IMR-90 (cell line): ENCODE data around the gene PHF21A. TPM values are rescaled to one million over a fixed set of nuclear protein-coding genes. Genes with fewer than 3 reads are reported as not detected.

ENCODE experiments used
- ATAC-seq: fragments of 200-7000 bp; cut with Tn5 transposase; 2 replicates; pipeline ENCODE4 v1.9.1; 2020; ENCODE audit warnings: low read depth, mild to moderate bottlenecking, moderate library complexity
- BruUV-seq: library from RNA; stranded (reverse); fragments of 400-500 nt; replicated peaks from 2 replicates; lab custom pipeline; 2021; lab: Mats Ljungman, UMichigan
- CTCF ChIA-PET: fragments of 300-600 bp; formaldehyde crosslinking; extraction: SDS; loops from one replicate; lab custom pipeline; 2021; ENCODE audit warnings: antibody characterized with exemption; lab: Yijun Ruan, JAX
- POLR2A ChIA-PET: fragments of 300-600 bp; sonication (Branson Sonifier 250); formaldehyde crosslinking; loops from one replicate; lab custom pipeline; 2022; ENCODE audit warnings: antibody characterized with exemption; ENCODE audit not compliant: unreplicated experiment; lab: Charles Lee
- DNase-seq: peaks from one replicate; pipeline ENCODE4 v3.0.0; 2013
- H2AFZ ChIP-seq: replicated peaks from 2 replicates; pipeline ENCODE3; 2013; ENCODE audit warnings: low read length, mild to moderate bottlenecking; ENCODE audit not compliant: poor library complexity
- H2AK5ac ChIP-seq: 2 replicates; pipeline ENCODE4 v1.6.1; 2013; ENCODE audit warnings: low read depth, low read length, inconsistent platforms
- H2AK9ac ChIP-seq: replicated peaks from 2 replicates; pipeline ENCODE3; 2013; ENCODE audit warnings: mild to moderate bottlenecking, low read depth, low read length, moderate library complexity; ENCODE audit not compliant: poor library complexity
- H2BK120ac ChIP-seq: 2 replicates; pipeline ENCODE4 v1.6.1; 2013; ENCODE audit warnings: low read depth, low read length, inconsistent platforms
- H2BK15ac ChIP-seq: 3 replicates; pipeline ENCODE4 v1.6.1; 2013; ENCODE audit warnings: low read depth, low read length, inconsistent platforms
- H2BK20ac ChIP-seq: 2 replicates; pipeline ENCODE4 v1.6.1; 2013; ENCODE audit warnings: low read depth, mild to moderate bottlenecking, inconsistent platforms, low read length, moderate library complexity
- H2BK5ac ChIP-seq: 2 replicates; pipeline ENCODE4 v1.6.1; 2013; ENCODE audit warnings: mild to moderate bottlenecking, low read depth, low read length, inconsistent platforms; ENCODE audit not compliant: poor library complexity, severe bottlenecking
- H3K14ac ChIP-seq: replicated peaks from 2 replicates; pipeline ENCODE4 v1.6.1; 2013; ENCODE audit warnings: low read depth, low read length, inconsistent platforms
- H3K18ac ChIP-seq: 2 replicates; pipeline ENCODE4 v1.6.1; 2013; ENCODE audit warnings: low read depth, low read length, control low read depth
- H3K23ac ChIP-seq: 2 replicates; pipeline ENCODE4 v1.6.1; 2013; ENCODE audit warnings: low read depth, low read length, inconsistent platforms
- H3K27ac ChIP-seq: 2 replicates; pipeline ENCODE4 v1.5.1; 2013; ENCODE audit warnings: mild to moderate bottlenecking, control low read depth, low read length; ENCODE audit not compliant: insufficient read depth
- H3K27me3 ChIP-seq: 2 replicates; pipeline ENCODE4 v1.6.1; 2013; ENCODE audit warnings: low read length; ENCODE audit not compliant: control insufficient read depth, insufficient read depth
- H3K36me3 ChIP-seq: 2 replicates; pipeline ENCODE4 v1.6.1; 2013; ENCODE audit warnings: low read length, mixed read lengths; ENCODE audit not compliant: control insufficient read depth, insufficient read depth
- H3K4ac ChIP-seq: 2 replicates; pipeline ENCODE4 v1.6.1; 2013; ENCODE audit warnings: low read depth, low read length, inconsistent platforms
- H3K4me1 ChIP-seq: 2 replicates; pipeline ENCODE4 v1.6.1; 2013; ENCODE audit warnings: low read length, mixed read lengths; ENCODE audit not compliant: control insufficient read depth, insufficient read depth
- H3K4me2 ChIP-seq: 2 replicates; pipeline ENCODE4 v1.6.1; 2013; ENCODE audit warnings: low read depth, mild to moderate bottlenecking, control low read depth, low read length, moderate library complexity
- H3K4me3 ChIP-seq: 2 replicates; pipeline ENCODE4 v1.5.1; 2013; ENCODE audit warnings: low read depth, mild to moderate bottlenecking, control low read depth, low read length, moderate library complexity; ENCODE audit not compliant: insufficient read depth
- H3K56ac ChIP-seq: 2 replicates; pipeline ENCODE4 v1.6.1; 2013; ENCODE audit warnings: low read length, inconsistent platforms; ENCODE audit not compliant: insufficient read depth; ENCODE audit errors: extremely low read depth
- H3K79me1 ChIP-seq, 2 experiments: 2 replicates each; pipeline ENCODE4 v1.6.1; 2013; ENCODE audit warnings: low read length in 2 of 2, inconsistent platforms in 1 of 2, low read depth in 1 of 2
- H3K9ac ChIP-seq: 2 replicates; pipeline ENCODE4 v1.6.1; 2013; ENCODE audit warnings: low read depth, low read length, control low read depth
- H3K9me1 ChIP-seq: 2 replicates; pipeline ENCODE4 v1.6.1; 2013; ENCODE audit warnings: low read length, inconsistent platforms; ENCODE audit not compliant: insufficient read depth
- H3K9me3 ChIP-seq: 2 replicates; pipeline ENCODE4 v1.6.1; 2013; ENCODE audit warnings: low read length; ENCODE audit not compliant: control insufficient read depth, insufficient read depth
- H4K20me1 ChIP-seq: 2 replicates; pipeline ENCODE4 v1.6.1; 2013; ENCODE audit warnings: low read length, inconsistent platforms; ENCODE audit not compliant: insufficient read depth
- H4K5ac ChIP-seq: 2 replicates; pipeline ENCODE4 v1.6.1; 2013; ENCODE audit warnings: mild to moderate bottlenecking, low read depth, low read length, control low read depth
- H4K8ac ChIP-seq, 2 experiments: 2 replicates each; pipeline ENCODE4 v1.6.1; 2013; ENCODE audit warnings: low read depth in 2 of 2, low read length in 2 of 2, control low read depth in 1 of 2, inconsistent platforms in 1 of 2
- H4K91ac ChIP-seq: 2 replicates; pipeline ENCODE4 v1.6.1; 2013; ENCODE audit warnings: low read depth, low read length, inconsistent platforms; ENCODE audit not compliant: insufficient read depth
- CTCF ChIP-seq: conservative IDR thresholded peaks from 2 replicates; pipeline ENCODE4 v1.5.1; 2012; ENCODE audit warnings: mild to moderate bottlenecking, low read depth, low read length, improper control_type of control experiment
- ELK1 ChIP-seq: fragments of 150-350 bp; IDR thresholded peaks from 2 replicates; pipeline ENCODE4 v1.6.1; 2016; ENCODE audit warnings: low read depth, mild to moderate bottlenecking, low read length, moderate library complexity, borderline replicate concordance
- FOS ChIP-seq: fragments of 150-350 bp; IDR thresholded peaks from 2 replicates; pipeline ENCODE4 v1.6.1; 2016; ENCODE audit warnings: low read depth, low read length
- MAFK ChIP-seq: IDR thresholded peaks from 2 replicates; pipeline ENCODE4 v1.6.1; 2012; ENCODE audit warnings: low read depth, low read length, improper control_type of control experiment
- MAZ ChIP-seq: IDR thresholded peaks from 2 replicates; pipeline ENCODE4 v1.6.1; 2012; ENCODE audit warnings: low read depth, mild to moderate bottlenecking, low read length, improper control_type of control experiment, moderate library complexity, borderline replicate concordance
- MXI1 ChIP-seq: IDR thresholded peaks from 2 replicates; pipeline ENCODE4 v1.6.1; 2012; ENCODE audit warnings: low read depth, mild to moderate bottlenecking, low read length, moderate library complexity, borderline replicate concordance
- NFE2L2 ChIP-seq: fragments of 150-350 bp; IDR thresholded peaks from 2 replicates; pipeline ENCODE4 v1.6.1; 2016; ENCODE audit warnings: low read depth, mild to moderate bottlenecking, low read length
- POLR2A ChIP-seq: IDR thresholded peaks from 2 replicates; pipeline ENCODE4 v1.6.1; 2012; ENCODE audit warnings: mild to moderate bottlenecking, low read depth, low read length
- RFX5 ChIP-seq: IDR thresholded peaks from 2 replicates; pipeline ENCODE4 v1.8.0; 2012; ENCODE audit warnings: low read depth, mild to moderate bottlenecking, low read length, moderate library complexity
- WGBS, 2 experiments: methylation state at CpG; one replicate each; pipeline versions ENCODE4 v1.1.5 to v1.1.7; 2013; ENCODE audit warnings: missing lambda C conversion rate in 2 of 2; ENCODE audit not compliant: insufficient read length in 1 of 2; ENCODE audit errors: extremely low coverage in 2 of 2; 5-methylcytosine and 5-hydroxymethylcytosine counted together
- dilution Hi-C: fragments of 300-500 bp; cut with HindIII; formaldehyde crosslinking; loops from one replicate; pipeline ENCODE4 v1.14.3; 2018; ENCODE audit warnings: low sequenced_read_pairs; ENCODE audit not compliant: unreplicated experiment
- in situ Hi-C: fragments of 300-500 bp; cut with MboI; formaldehyde crosslinking; loops from 3 replicates; pipeline ENCODE4 v1.14.3; 2019; ENCODE audit warnings: low sequenced_read_pairs, inconsistent platforms, mixed read lengths
- intact Hi-C: fragments of 100-400 bp; cut with micrococcal nuclease; formaldehyde crosslinking; loops from 2 replicates; pipeline ENCODE4 v1.10.0; 2022
- polyA plus RNA-seq, 3 experiments: library from polyadenylated mRNA; depleted of rRNA; stranded (reverse); fragments of >200 nt; gene quantifications; 2 replicates each; pipeline ENCODE4 v1.2.3, GENCODE V29; 2012; ENCODE audit warnings: low replicate concordance in 1 of 3
- total RNA-seq: library from RNA; depleted of rRNA; stranded (reverse); fragments of >200 nt; gene quantifications from 2 replicates; pipeline ENCODE4 v1.2.3, GENCODE V29; 2012

Gene PHF21A
- total and polyA plus RNA-seq, 2 of the 4 experiments (the other 2 are of a cell fraction): 9.0 to 20.6 TPM

- no peak overlapping the region for H3K56ac ChIP-seq
- ATAC-seq (no peak), DNase-seq (no peak)
- CTCF ChIA-PET: no interaction called here
- dilution Hi-C loops (no loop called here), in situ Hi-C loops (no loop called here), intact Hi-C loops (no loop called here)
- no peak overlapping the region for H3K9ac ChIP-seq
- H2BK120ac ChIP-seq: no peak overlapping the region
- H3K36me3 ChIP-seq: no peaks in the 10 kb centered on the region
- H3K27ac ChIP-seq: no peak overlapping the region
- no CpG with 5 or more reads among the region's 1 CpG for WGBS, 2 experiments
- H3K14ac ChIP-seq: no peak overlapping the region
- no peak overlapping the region for H4K91ac ChIP-seq
- no peak overlapping the region for H2AK9ac ChIP-seq
- H2BK20ac ChIP-seq: no peak overlapping the region
- H4K8ac ChIP-seq: no peak overlapping the region
- H3K79me1 ChIP-seq: peaks cover 13 to 37% of the 10 kb centered on the region in 2 experiments
- no peak overlapping the region for H4K5ac ChIP-seq
- POLR2A ChIA-PET: no interaction called here
- no peak overlapping the region for H2AK5ac ChIP-seq
- no peak overlapping the region for H3K23ac ChIP-seq
- H2AFZ ChIP-seq: no peak overlapping the region
- BruUV-seq: no TSS peak
- no peak overlapping the region for H3K4me3 ChIP-seq
- H3K9me3 ChIP-seq: no peaks in the 10 kb centered on the region
- no peak overlapping the region for H3K4ac ChIP-seq
- no peak overlapping the region for H2BK15ac ChIP-seq
- H3K4me2 ChIP-seq: no peak overlapping the region
- H3K18ac ChIP-seq: no peak overlapping the region
- H2BK5ac ChIP-seq: no peak overlapping the region
- peaks cover 7% of the 10 kb centered on the region for H3K4me1 ChIP-seq
- 0 out of 2 replicates have a peak, but pooled peaks cover 5% of the 10 kb centered on the region for H3K9me1 ChIP-seq
- TF ChIP-seq CTCF: no peak
- TF ChIP-seq MXI1: no peak
- no peak for TF ChIP-seq MAFK
- no peak for TF ChIP-seq RFX5
- TF ChIP-seq MAZ: no peak
- TF ChIP-seq POLR2A: no peak
- TF ChIP-seq FOS: no peak
- no peak for TF ChIP-seq NFE2L2
- TF ChIP-seq ELK1: no peak
- peaks cover 10% of the 10 kb centered on the region; the same call in 1 of the 2 replicates for H4K20me1 ChIP-seq
- H3K27me3 ChIP-seq: no peaks in the 10 kb centered on the region
Measured at GRCh38 chr11:45985212-45985611, 136.0 kb downstream of the PHF21A start.
